ENCODE results near the gene SHB.

DNA sequence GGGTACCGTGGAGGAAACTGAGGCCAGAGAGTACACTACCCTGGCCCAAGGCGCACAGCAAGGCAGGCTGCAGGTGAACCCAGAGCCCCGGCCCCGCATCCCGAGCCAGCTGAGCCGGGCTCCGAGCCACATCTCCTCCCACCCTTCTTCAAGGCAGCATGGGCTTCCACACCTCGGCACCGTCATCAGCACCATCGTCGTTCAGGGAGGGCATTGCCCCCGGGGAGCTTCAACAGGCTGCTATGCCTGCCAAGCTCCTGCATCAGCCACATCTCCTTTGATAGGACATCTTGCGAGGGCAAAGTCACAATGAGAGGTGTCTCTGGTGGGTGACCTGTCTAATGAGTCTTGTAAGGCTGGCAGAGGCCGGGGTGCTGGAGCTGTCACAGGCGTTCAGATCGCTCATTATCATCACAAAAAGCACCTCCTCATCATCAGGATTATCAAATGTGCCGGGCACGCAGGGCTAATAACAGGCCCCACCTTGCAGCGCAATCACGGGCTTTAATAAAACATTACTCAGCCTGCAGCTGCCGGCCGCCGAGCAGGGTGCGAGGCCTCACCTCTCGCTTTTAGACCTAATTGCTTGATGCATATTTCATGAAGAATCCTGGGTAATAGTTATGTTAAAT lies 145.1 kb downstream of the SHB start:
- TF ChIP-seq, protein P1, sequence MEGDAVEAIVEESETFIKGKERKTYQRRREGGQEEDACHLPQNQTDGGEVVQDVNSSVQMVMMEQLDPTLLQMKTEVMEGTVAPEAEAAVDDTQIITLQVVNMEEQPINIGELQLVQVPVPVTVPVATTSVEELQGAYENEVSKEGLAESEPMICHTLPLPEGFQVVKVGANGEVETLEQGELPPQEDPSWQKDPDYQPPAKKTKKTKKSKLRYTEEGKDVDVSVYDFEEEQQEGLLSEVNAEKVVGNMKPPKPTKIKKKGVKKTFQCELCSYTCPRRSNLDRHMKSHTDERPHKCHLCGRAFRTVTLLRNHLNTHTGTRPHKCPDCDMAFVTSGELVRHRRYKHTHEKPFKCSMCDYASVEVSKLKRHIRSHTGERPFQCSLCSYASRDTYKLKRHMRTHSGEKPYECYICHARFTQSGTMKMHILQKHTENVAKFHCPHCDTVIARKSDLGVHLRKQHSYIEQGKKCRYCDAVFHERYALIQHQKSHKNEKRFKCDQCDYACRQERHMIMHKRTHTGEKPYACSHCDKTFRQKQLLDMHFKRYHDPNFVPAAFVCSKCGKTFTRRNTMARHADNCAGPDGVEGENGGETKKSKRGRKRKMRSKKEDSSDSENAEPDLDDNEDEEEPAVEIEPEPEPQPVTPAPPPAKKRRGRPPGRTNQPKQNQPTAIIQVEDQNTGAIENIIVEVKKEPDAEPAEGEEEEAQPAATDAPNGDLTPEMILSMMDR (IDR thresholded peaks at IDR 0.05), result no peak
- TF ChIP-seq POLR2A (IDR thresholded peaks at IDR 0.05), result no peak

Data from body of pancreas (tissue), 4 donors.